ENCODE measurements around the gene ICAM1. TPM values are rescaled to one million over a fixed set of nuclear protein-coding genes. Genes with fewer than 3 reads are reported as not detected.
A peak's percentile ranks its signal among the peaks of the same experiment; 100 is the strongest.

ICAM1 gene
- total RNA-seq, 6 experiments from 2014 or later, result 4.6 to 186 (median 38.5) TPM

- Histone ChIP-seq H3K4me1 (peaks cover 0 to 33% (median 0%) of the 10 kb centered on the region in 4 donors), H3K36me3 (peaks cover 16 to 42% (median 23%) of the 10 kb centered on the region in 4 donors), H3K27ac (no peak overlapping the region), H3K4me3 (no peak overlapping the region), H3K27me3 (no peaks in the 10 kb centered on the region), H3K9me3 (no peaks in the 10 kb centered on the region)
- DNase-seq, result no peak
- no peak for TF ChIP-seq CTCF (IDR thresholded peaks at IDR 0.05)
- TF ChIP-seq POLR2A (IDR thresholded peaks at IDR 0.05), result no peak
- intact Hi-C loops (cut with DNase I), result no loop called here
- no peak for ATAC-seq
- WGBS (ENCODE audit: insufficient coverage, low coverage, low lambda C conversion rate, missing lambda C conversion rate), result 100% methylated on average over 3 of the region's 13 CpGs
Observed at GRCh38 chr19:10284960-10285278, 14.0 kb downstream of the ICAM1 start.

DNA sequence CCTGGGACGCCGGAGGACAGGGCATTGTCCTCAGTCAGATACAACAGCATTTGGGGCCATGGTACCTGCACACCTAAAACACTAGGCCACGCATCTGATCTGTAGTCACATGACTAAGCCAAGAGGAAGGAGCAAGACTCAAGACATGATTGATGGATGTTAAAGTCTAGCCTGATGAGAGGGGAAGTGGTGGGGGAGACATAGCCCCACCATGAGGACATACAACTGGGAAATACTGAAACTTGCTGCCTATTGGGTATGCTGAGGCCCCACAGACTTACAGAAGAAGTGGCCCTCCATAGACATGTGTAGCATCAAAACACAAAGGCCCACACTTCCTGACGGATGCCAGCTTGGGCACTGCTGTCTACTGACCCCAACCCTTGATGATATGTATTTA lies 14.5 kb downstream of the ICAM1 start:
- ATAC-seq, result no peak
- H3K27ac ChIP-seq, result no peak overlapping the region
- H3K36me3 ChIP-seq, result peaks cover 16 to 42% (median 23%) of the 10 kb centered on the region in 4 donors
- H3K4me3 ChIP-seq, result no peak overlapping the region
- H3K4me1 ChIP-seq, result peaks cover 0 to 37% (median 0%) of the 10 kb centered on the region in 4 donors
- intact Hi-C loops (cut with DNase I), result no loop called here
- H3K9me3 ChIP-seq, result no peaks in the 10 kb centered on the region
- DNase-seq, result no peak
- H3K27me3 ChIP-seq, result peaks cover 0 to 3% of the 10 kb centered on the region in 2 donors
- WGBS (ENCODE audit: insufficient coverage, low coverage, low lambda C conversion rate, missing lambda C conversion rate), result 75% methylated on average over 2 of the region's 4 CpGs
- TF ChIP-seq POLR2A (IDR thresholded peaks at IDR 0.05), result no peak
- no peak for TF ChIP-seq CTCF (IDR thresholded peaks at IDR 0.05)

DNA sequence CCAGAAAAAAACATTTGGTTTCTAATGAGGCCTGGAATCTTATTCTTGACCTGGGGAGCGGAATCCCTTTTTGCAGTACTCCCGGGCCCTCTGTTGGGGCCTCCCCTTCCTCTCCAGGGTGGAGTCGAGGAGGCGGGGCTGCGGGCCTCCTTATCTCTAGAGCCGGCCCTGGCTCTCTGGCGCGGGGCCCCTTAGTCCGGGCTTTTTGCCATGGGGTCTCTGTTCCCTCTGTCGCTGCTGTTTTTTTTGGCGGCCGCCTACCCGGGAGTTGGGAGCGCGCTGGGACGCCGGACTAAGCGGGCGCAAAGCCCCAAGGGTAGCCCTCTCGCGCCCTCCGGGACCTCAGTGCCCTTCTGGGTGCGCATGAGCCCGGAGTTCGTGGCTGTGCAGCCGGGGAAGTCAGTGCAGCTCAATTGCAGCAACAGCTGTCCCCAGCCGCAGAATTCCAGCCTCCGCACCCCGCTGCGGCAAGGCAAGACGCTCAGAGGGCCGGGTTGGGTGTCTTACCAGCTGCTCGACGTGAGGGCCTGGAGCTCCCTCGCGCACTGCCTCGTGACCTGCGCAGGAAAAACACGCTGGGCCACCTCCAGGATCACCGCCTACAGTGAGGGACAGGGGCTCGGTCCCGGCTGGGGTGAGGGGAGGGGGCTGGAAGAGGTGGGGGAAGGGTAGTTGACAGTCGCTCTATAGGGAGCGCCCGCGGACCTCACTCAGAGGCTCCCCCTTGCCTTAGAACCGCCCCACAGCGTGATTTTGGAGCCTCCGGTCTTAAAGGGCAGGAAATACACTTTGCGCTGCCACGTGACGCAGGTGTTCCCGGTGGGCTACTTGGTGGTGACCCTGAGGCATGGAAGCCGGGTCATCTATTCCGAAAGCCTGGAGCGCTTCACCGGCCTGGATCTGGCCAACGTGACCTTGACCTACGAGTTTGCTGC lies 16.1 kb downstream of the ICAM1 start, which contains the start of gene ICAM4:
Gene ICAM4 (plus strand): TSS at position 153 of the 935 bp plus-strand sequence. CDS start 58 bp downstream, at position 211.
- ATAC-seq, result peak; percentile 47 to 57 (median 49)
- no peak within 1 kb of the TSS for H3K4me3 ChIP-seq
- no peak for TF ChIP-seq CTCF (IDR thresholded peaks at IDR 0.05)
- TF ChIP-seq POLR2A (IDR thresholded peaks at IDR 0.05), result no peak

DNA sequence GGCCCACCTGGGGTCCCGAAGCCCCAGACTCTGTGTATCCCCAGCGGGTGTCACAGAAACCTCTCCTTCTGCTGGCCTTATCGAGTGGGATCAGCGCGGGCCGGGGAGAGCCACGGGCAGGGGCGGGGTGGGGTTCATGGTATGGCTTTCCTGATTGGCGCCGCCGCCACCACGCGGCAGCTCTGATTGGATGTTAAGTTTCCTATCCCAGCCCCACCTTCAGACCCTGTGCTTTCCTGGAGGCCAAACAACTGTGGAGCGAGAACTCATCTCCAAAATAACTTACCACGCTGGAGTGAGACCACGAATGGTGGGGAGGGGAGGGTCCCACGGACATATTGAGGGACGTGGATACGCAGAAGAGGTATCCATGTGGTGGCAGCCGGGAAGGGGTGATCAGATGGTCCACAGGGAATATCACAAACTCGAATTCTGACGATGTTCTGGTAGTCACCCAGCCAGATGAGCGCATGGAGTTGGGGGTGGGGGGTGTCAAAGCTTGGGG lies 17.8 kb downstream of the ICAM1 start:
- no peak for TF ChIP-seq POLR2A (IDR thresholded peaks at IDR 0.05)
- TF ChIP-seq CTCF (IDR thresholded peaks at IDR 0.05), result no peak
- H3K9me3 ChIP-seq, result no peaks in the 10 kb centered on the region
- ATAC-seq, result no peak
- DNase-seq, result peak in 1 of 3 donors; percentile 52
- peaks cover 10 to 23% of the 10 kb centered on the region in 2 donors for H3K27me3 ChIP-seq
- peaks cover 6 to 24% (median 15%) of the 10 kb centered on the region in 4 donors for H3K36me3 ChIP-seq
- intact Hi-C loops (cut with DNase I), result no loop called here
- no peak overlapping the region for H3K4me3 ChIP-seq
- H3K27ac ChIP-seq, result no peak overlapping the region
- peaks cover 0 to 59% (median 6%) of the 10 kb centered on the region in 4 donors for H3K4me1 ChIP-seq
- 4% methylated on average over 14 of the region's 23 CpGs for WGBS (ENCODE audit: insufficient coverage, low coverage, low lambda C conversion rate, missing lambda C conversion rate)

More for the DNA sequence above, 16.1 kb downstream of the ICAM1 start, which contains the start of gene ICAM4:
- H3K27ac ChIP-seq, result no peak within 1 kb of the TSS
- intact Hi-C loops (cut with DNase I), result no loop called here
- H3K27me3 ChIP-seq, result peaks cover 7 to 10% of the 10 kb centered on the region in 2 donors
- H3K4me1 ChIP-seq, result peaks cover 0 to 54% (median 4%) of the 10 kb centered on the region in 4 donors
- peak; percentile 76 to 84 (median 78) for DNase-seq
- H3K36me3 ChIP-seq, result peaks cover 15 to 36% (median 20%) of the 10 kb centered on the region in 4 donors
- 19% methylated on average over 5 of the region's 59 CpGs for WGBS (ENCODE audit: insufficient coverage, low coverage, low lambda C conversion rate, missing lambda C conversion rate)
- H3K9me3 ChIP-seq, result no peaks in the 10 kb centered on the region

Data from right lobe of liver (tissue), 6 donors.